HEK293 (cell line): ENCODE measurements around the gene CCDC102B.

Experiments
- ATF2 ChIP-seq: fragments of 450-650 bp; formaldehyde crosslinking; IDR thresholded peaks from 2 replicates; pipeline ENCODE4 v1.5.1; 2016; ENCODE audit warnings: missing biosample characterization, missing genetic modification characterization, low read depth
- CTCF ChIP-seq: fragments of 450-650 bp; formaldehyde crosslinking; IDR thresholded peaks from 2 replicates; pipeline ENCODE4 v1.5.1; 2016; ENCODE audit warnings: missing biosample characterization, missing genetic modification characterization
- IKZF3 ChIP-seq: fragments of 450-650 bp; IDR thresholded peaks from 2 replicates; pipeline ENCODE4 v1.5.0; 2018; ENCODE audit warnings: missing biosample characterization, mild to moderate bottlenecking, missing genetic modification characterization, moderate library complexity
- REST ChIP-seq: fragments of 450-650 bp; formaldehyde crosslinking; IDR thresholded peaks from 2 replicates; pipeline ENCODE4 v1.5.1; 2016; ENCODE audit warnings: missing biosample characterization, missing genetic modification characterization
- SP2 ChIP-seq: fragments of 450-650 bp; formaldehyde crosslinking; IDR thresholded peaks from 2 replicates; pipeline ENCODE4 v1.5.1; 2016; ENCODE audit warnings: missing biosample characterization, missing genetic modification characterization
- YY1 ChIP-seq: fragments of 450-650 bp; formaldehyde crosslinking; IDR thresholded peaks from 2 replicates; pipeline ENCODE4 v1.5.1; 2018; ENCODE audit warnings: missing biosample characterization, missing genetic modification characterization
- ZBTB20 ChIP-seq: fragments of 450-650 bp; formaldehyde crosslinking; IDR thresholded peaks from 2 replicates; pipeline ENCODE4 v1.5.1; 2016; ENCODE audit warnings: missing biosample characterization, missing genetic modification characterization
- ZNF138 ChIP-seq: fragments of 450-650 bp; formaldehyde crosslinking; IDR thresholded peaks from 2 replicates; pipeline ENCODE4 v1.5.1; 2016; ENCODE audit warnings: missing biosample characterization, missing genetic modification characterization, borderline replicate concordance
- ZNF184 ChIP-seq: fragments of 450-650 bp; IDR thresholded peaks from 2 replicates; pipeline ENCODE4 v1.5.1; 2018; ENCODE audit warnings: missing biosample characterization, mild to moderate bottlenecking, missing genetic modification characterization
- ZNF274 ChIP-seq, 2 experiments: fragments of 200-500 bp in 1 of 2; fragments of 450-650 bp in 1 of 2; sonication (Bioruptor generic) in 1 of 2; formaldehyde crosslinking in 1 of 2; IDR thresholded peaks; 2 replicates each; pipeline versions ENCODE4 v1.5.1 to v1.6.1; 2014 to 2016; ENCODE audit warnings: borderline replicate concordance in 1 of 2, inconsistent platforms in 1 of 2, low read length in 1 of 2, missing biosample characterization in 1 of 2, missing genetic modification characterization in 1 of 2
- ZNF335 ChIP-seq: fragments of 450-650 bp; formaldehyde crosslinking; conservative IDR thresholded peaks from 2 replicates; pipeline ENCODE4 v1.5.1; 2016; ENCODE audit warnings: missing biosample characterization, missing genetic modification characterization
- ZNF792 ChIP-seq: fragments of 450-650 bp; formaldehyde crosslinking; IDR thresholded peaks from 2 replicates; pipeline ENCODE4 v1.5.1; 2016; ENCODE audit warnings: missing biosample characterization, missing genetic modification characterization

GRCh38 chr18:69081846-69082245 lies 284.0 kb downstream of the CCDC102B start:
- TF ChIP-seq CTCF (tag by site-specific recombination) (no peak), IKZF3 (no peak), ZNF335 (tag by site-specific recombination) (no peak), ZBTB20 (tag by site-specific recombination) (no peak), ZNF138 (no peak), ZNF274 (IDR thresholded peaks at IDR 0.05; ENCODE audit: low read length) (no peak), ZNF274 (tag by site-specific recombination; IDR thresholded peaks at IDR 0.05; ENCODE audit: borderline replicate concordance) (no peak), ZNF792 (tag by site-specific recombination) (no peak), SP2 (tag by site-specific recombination) (no peak), ZNF184 (tag by site-specific recombination) (no peak), ATF2 (tag by site-specific recombination) (no peak), REST (tag by site-specific recombination) (no peak), YY1 (tag by site-specific recombination) (no peak)
